ENCODE results near the gene TREH. TPM values are rescaled to one million over a fixed set of nuclear protein-coding genes. Genes with fewer than 3 reads are reported as not detected.

The TREH gene
- total RNA-seq, 1 experiment from 2014 or later: not detected

- DNase-seq (ENCODE audit: low spot score): no peak
- Histone ChIP-seq H3K36me3 (ENCODE audit: insufficient read depth, low read length, poor library complexity, severe bottlenecking) (peaks cover 14% of the 10 kb centered on the region), H3K27ac (ENCODE audit: low read depth, low read length, poor library complexity, severe bottlenecking) (no peak overlapping the region), H3K4me1 (ENCODE audit: insufficient read depth, low read length, poor library complexity, severe bottlenecking) (peaks cover 13% of the 10 kb centered on the region), H3K4me3 (ENCODE audit: low read depth, low read length, poor library complexity, severe bottlenecking) (no peak overlapping the region), H3K27me3 (replicated peaks; ENCODE audit: insufficient read depth, low read depth, low read length, poor library complexity) (no peaks in the 10 kb centered on the region), H3K9me3 (ENCODE audit: low read depth, low read length, poor library complexity, severe bottlenecking) (no peaks in the 10 kb centered on the region)
- intact Hi-C loops (cut with micrococcal nuclease; ENCODE audit: unreplicated experiment): no loop called here
- no TSS peak for BruUV-seq (replicated peaks)
- no peak for TF ChIP-seq EZH2 (IDR thresholded peaks at IDR 0.05; ENCODE audit: borderline replicate concordance, low read depth, low read length, poor library complexity, severe bottlenecking)
- no peak for TF ChIP-seq CTCF (conservative IDR thresholded peaks at IDR 0.05; ENCODE audit: low read depth, low read length)
- ChIA-PET CTCF (no interaction called here), POLR2A (ENCODE audit: low non-redundant PET) (no interaction called here)
Observed at GRCh38 chr11:118633319-118633690, 46.1 kb downstream of the TREH start.

- TF ChIP-seq EZH2 (IDR thresholded peaks at IDR 0.05; ENCODE audit: borderline replicate concordance, low read depth, low read length, poor library complexity, severe bottlenecking): no peak
- TF ChIP-seq CTCF (conservative IDR thresholded peaks at IDR 0.05; ENCODE audit: low read depth, low read length): no peak
- H3K36me3 ChIP-seq (ENCODE audit: insufficient read depth, low read length, poor library complexity, severe bottlenecking): peaks cover 19% of the 10 kb centered on the region
- intact Hi-C loops (cut with micrococcal nuclease; ENCODE audit: unreplicated experiment): no loop called here
- ChIA-PET CTCF (no interaction called here), POLR2A (ENCODE audit: low non-redundant PET) (no interaction called here)
- no peaks in the 10 kb centered on the region for H3K9me3 ChIP-seq (ENCODE audit: low read depth, low read length, poor library complexity, severe bottlenecking)
- no peak overlapping the region for H3K4me3 ChIP-seq (ENCODE audit: low read depth, low read length, poor library complexity, severe bottlenecking)
- DNase-seq (ENCODE audit: low spot score): no peak
- H3K27me3 ChIP-seq (replicated peaks; ENCODE audit: insufficient read depth, low read depth, low read length, poor library complexity): no peaks in the 10 kb centered on the region
- no peak overlapping the region for H3K27ac ChIP-seq (ENCODE audit: low read depth, low read length, poor library complexity, severe bottlenecking)
- no TSS peak for BruUV-seq (replicated peaks)
- H3K4me1 ChIP-seq (ENCODE audit: insufficient read depth, low read length, poor library complexity, severe bottlenecking): peaks cover 13% of the 10 kb centered on the region
Observed at GRCh38 chr11:118632577-118633318, 46.7 kb downstream of the TREH start.

DNA sequence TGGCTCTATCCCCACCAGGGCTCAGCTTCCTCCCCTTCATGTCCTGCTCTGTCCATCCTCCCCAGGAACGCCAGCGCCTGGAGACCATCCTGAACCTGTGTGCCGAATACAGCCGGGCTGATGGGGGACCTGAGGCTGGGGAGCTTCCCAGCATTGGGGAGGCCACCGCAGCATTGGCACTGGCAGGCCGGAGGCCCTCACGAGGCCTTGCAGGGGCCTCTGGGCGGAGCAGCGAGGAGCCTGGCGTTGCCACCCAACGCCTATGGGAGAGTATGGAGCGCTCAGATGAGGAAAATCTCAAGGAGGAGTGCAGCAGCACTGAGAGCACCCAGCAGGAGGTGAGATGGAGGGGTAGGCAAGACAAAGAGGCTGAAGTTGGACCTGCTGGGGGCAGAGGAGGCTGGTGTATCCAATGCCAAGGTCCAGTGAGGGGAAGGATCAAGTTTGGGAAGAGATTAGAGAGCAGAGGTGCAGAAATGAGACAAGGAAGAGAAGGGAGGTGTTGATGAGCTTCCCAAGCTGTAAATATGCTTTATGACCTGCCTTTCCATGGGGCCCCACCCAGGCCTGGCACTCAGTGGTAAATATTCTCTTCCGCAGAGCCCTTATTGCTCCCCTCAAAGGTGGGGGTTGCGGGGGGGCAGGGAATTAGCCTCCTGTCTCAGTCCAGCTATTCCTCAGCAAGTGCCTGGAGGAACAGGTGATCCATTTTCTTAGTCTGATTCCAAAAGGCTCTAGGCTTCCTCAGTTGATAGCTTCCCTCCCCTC lies 48.1 kb downstream of the TREH start:
- ChIA-PET CTCF (no interaction called here), POLR2A (ENCODE audit: low non-redundant PET) (no interaction called here)
- Histone ChIP-seq H3K27me3 (replicated peaks; ENCODE audit: insufficient read depth, low read depth, low read length, poor library complexity) (no peaks in the 10 kb centered on the region), H3K27ac (ENCODE audit: low read depth, low read length, poor library complexity, severe bottlenecking) (no peak overlapping the region), H3K4me3 (ENCODE audit: low read depth, low read length, poor library complexity, severe bottlenecking) (no peak overlapping the region), H3K36me3 (ENCODE audit: insufficient read depth, low read length, poor library complexity, severe bottlenecking) (peaks cover 24% of the 10 kb centered on the region), H3K4me1 (ENCODE audit: insufficient read depth, low read length, poor library complexity, severe bottlenecking) (peaks cover 13% of the 10 kb centered on the region), H3K9me3 (ENCODE audit: low read depth, low read length, poor library complexity, severe bottlenecking) (no peaks in the 10 kb centered on the region)
- no peak for TF ChIP-seq EZH2 (IDR thresholded peaks at IDR 0.05; ENCODE audit: borderline replicate concordance, low read depth, low read length, poor library complexity, severe bottlenecking)
- no peak for TF ChIP-seq CTCF (conservative IDR thresholded peaks at IDR 0.05; ENCODE audit: low read depth, low read length)
- no TSS peak for BruUV-seq (replicated peaks)
- DNase-seq (ENCODE audit: low spot score): no peak
- intact Hi-C loops (cut with micrococcal nuclease; ENCODE audit: unreplicated experiment): no loop called here

Data from A673 (cell line).